Body of pancreas (tissue), 4 donors: ENCODE results near the gene ZDHHC17. TPM values are rescaled to one million over a fixed set of nuclear protein-coding genes. Genes with fewer than 3 reads are reported as not detected.

Experiments
- ATAC-seq: fragments of 150-250 bp; one replicate; pipeline ENCODE4 v1.9.1; 2016
- DNase-seq, 4 donors: peaks; one replicate each; pipeline ENCODE4 v3.0.0-alpha.2; 2019
- H3K27ac ChIP-seq, 4 donors: fragments of 200-600 bp; sonication (generic); 1 replicate in 3 of 4; 2 replicates in 1 of 4; pipeline versions ENCODE4 v1.5.1 to v1.6.1; 2016 to 2019; ENCODE audit warnings: mild to moderate bottlenecking in 1 of 4, mixed read lengths in 1 of 4, moderate library complexity in 1 of 4
- H3K27me3 ChIP-seq, 2 donors: fragments of 200-600 bp; sonication (generic); one replicate each; pipeline ENCODE4 v1.6.0; 2016; ENCODE audit warnings: mild to moderate bottlenecking in 1 of 2
- H3K36me3 ChIP-seq, 2 donors: fragments of 200-600 bp; sonication (generic); replicated peaks in 1 of 2; 2 replicates each; pipeline ENCODE4 v1.5.1; 2016; ENCODE audit warnings: low read depth in 2 of 2; ENCODE audit not compliant: insufficient read depth in 1 of 2
- H3K4me1 ChIP-seq: fragments of 200-600 bp; sonication (generic); one replicate; pipeline ENCODE4 v1.6.0; 2016
- H3K4me3 ChIP-seq, 2 donors: fragments of 200-600 bp; sonication (generic); 1 replicate in 1 of 2; 2 replicates in 1 of 2; pipeline ENCODE4 v1.5.1; 2016 to 2019
- H3K9me3 ChIP-seq, 3 donors: fragments of 200-600 bp; sonication (generic); 1 replicate in 2 of 3; 2 replicates in 1 of 3; pipeline ENCODE4 v1.5.1; 2016
- CTCF ChIP-seq, 7 experiments: fragments of 450-650 bp in 4 of 7; fragments of 200-600 bp in 3 of 7; sonication (generic) in 3 of 7; IDR thresholded peaks; one replicate each; pipeline ENCODE4 v1.5.1; 2016 to 2019; ENCODE audit warnings: antibody characterized with exemption in 7 of 7
- POLR2A ChIP-seq, 3 donors: fragments of 450-650 bp; IDR thresholded peaks; one replicate each; pipeline ENCODE4 v1.6.1; 2016; ENCODE audit warnings: antibody characterized with exemption in 3 of 3, mild to moderate bottlenecking in 2 of 3
- WGBS, 2 donors: methylation state at CpG; one replicate each; pipeline ENCODE4 v1.1.5; 2017; 5-methylcytosine and 5-hydroxymethylcytosine counted together
- intact Hi-C: fragments of 100-400 bp; cut with DNase I; formaldehyde crosslinking; loops from one replicate; pipeline ENCODE4 v1.15.1; 2023
- total RNA-seq, 2 donors: library from RNA; depleted of rRNA; stranded (reverse); fragments of >200 nt; gene quantifications; one replicate each; pipeline ENCODE4 v1.1.0, GENCODE V29; 2016

ZDHHC17 gene
- total RNA-seq, 2 donors from 2014 or later = 21.1 to 33.7 TPM

DNA sequence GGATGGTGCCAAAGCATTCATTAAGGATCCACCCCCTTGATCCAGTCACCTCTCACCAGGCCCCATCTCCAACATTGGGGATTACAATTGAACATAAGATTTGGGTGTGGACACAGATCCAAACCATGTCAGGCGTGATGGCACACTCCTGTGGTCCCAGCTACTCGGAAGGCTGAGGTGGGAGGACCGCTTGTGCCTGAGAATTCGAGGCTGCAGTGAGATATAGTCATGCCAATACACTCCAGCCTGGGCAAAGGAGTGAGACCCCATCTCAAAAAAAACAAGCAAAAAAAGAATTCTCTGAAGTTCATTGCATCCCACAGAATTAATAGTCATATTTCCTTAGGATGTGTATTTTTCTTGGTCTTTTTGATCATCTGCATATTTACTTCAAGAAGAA, 34.9 kb downstream of the ZDHHC17 start:
- Histone ChIP-seq H3K27ac (no peak overlapping the region), H3K4me1 (no peaks in the 10 kb centered on the region)

GRCh38 chr12:76799362-76799761, 35.4 kb downstream of the ZDHHC17 start:
- no peaks in the 10 kb centered on the region for H3K9me3 ChIP-seq
- 64 to 66% methylated on average over 2 of the region's 2 CpGs for WGBS, 2 donors
- H3K36me3 ChIP-seq = no peaks in the 10 kb centered on the region
- ATAC-seq (no peak), DNase-seq (no peak)
- TF ChIP-seq CTCF (IDR thresholded peaks at IDR 0.05) (no peak), POLR2A (IDR thresholded peaks at IDR 0.05) (no peak)
- H3K27me3 ChIP-seq = no peaks in the 10 kb centered on the region
- no peak overlapping the region for H3K4me3 ChIP-seq
- H3K4me1 ChIP-seq = no peaks in the 10 kb centered on the region
- no peak overlapping the region for H3K27ac ChIP-seq
- intact Hi-C loops = no loop called here

More for the DNA sequence above, 34.9 kb downstream of the ZDHHC17 start:
- Histone ChIP-seq H3K9me3 (no peaks in the 10 kb centered on the region), H3K36me3 (no peaks in the 10 kb centered on the region), H3K27me3 (no peaks in the 10 kb centered on the region), H3K4me3 (no peak overlapping the region)
- 92 to 96% methylated on average over 4 of the region's 4 CpGs for WGBS, 2 donors
- TF ChIP-seq POLR2A (IDR thresholded peaks at IDR 0.05) = no peak
- TF ChIP-seq CTCF (IDR thresholded peaks at IDR 0.05) = no peak
- ATAC-seq = no peak
- intact Hi-C loops = no loop called here
- DNase-seq = no peak

GRCh38 chr12:76802060-76802459, 38.1 kb downstream of the ZDHHC17 start:
- WGBS, 2 donors = 97 to 100% methylated on average over 3 of the region's 3 CpGs
- TF ChIP-seq POLR2A (IDR thresholded peaks at IDR 0.05) (no peak), CTCF (IDR thresholded peaks at IDR 0.05) (no peak)
- H3K27ac ChIP-seq = no peak overlapping the region

GRCh38 chr12:76804435-76804976, 40.6 kb downstream of the ZDHHC17 start:
- H3K27me3 ChIP-seq = no peaks in the 10 kb centered on the region
- 90 to 96% methylated on average over 8 of the region's 8 CpGs for WGBS, 2 donors
- no peak overlapping the region for H3K4me3 ChIP-seq
- TF ChIP-seq POLR2A (IDR thresholded peaks at IDR 0.05) = no peak
- TF ChIP-seq CTCF (IDR thresholded peaks at IDR 0.05) = no peak
- DNase-seq (no peak), ATAC-seq (no peak)
- no peaks in the 10 kb centered on the region for H3K9me3 ChIP-seq
- H3K27ac ChIP-seq = no peak overlapping the region
- H3K36me3 ChIP-seq = peaks cover 0 to 12% of the 10 kb centered on the region in 2 donors
- H3K4me1 ChIP-seq = no peaks in the 10 kb centered on the region
- intact Hi-C loops = no loop called here

More at GRCh38 chr12:76802060-76802459, 38.1 kb downstream of the ZDHHC17 start:
- no peak for DNase-seq
- ATAC-seq = no peak
- Histone ChIP-seq H3K4me1 (no peaks in the 10 kb centered on the region), H3K4me3 (no peak overlapping the region), H3K27me3 (no peaks in the 10 kb centered on the region), H3K36me3 (peaks cover 0 to 6% of the 10 kb centered on the region in 2 donors), H3K9me3 (no peaks in the 10 kb centered on the region)
- intact Hi-C loops = no loop called here
